LNCAP (cell line): Measurements from ENCODE around the gene TTLL11.

Experiments
- CTCF ChIP-seq: fragments of 450-650 bp; IDR thresholded peaks from 2 replicates; pipeline ENCODE4 v1.5.1; 2017; ENCODE audit warnings: mild to moderate bottlenecking

The TTLL11 gene

DNA sequence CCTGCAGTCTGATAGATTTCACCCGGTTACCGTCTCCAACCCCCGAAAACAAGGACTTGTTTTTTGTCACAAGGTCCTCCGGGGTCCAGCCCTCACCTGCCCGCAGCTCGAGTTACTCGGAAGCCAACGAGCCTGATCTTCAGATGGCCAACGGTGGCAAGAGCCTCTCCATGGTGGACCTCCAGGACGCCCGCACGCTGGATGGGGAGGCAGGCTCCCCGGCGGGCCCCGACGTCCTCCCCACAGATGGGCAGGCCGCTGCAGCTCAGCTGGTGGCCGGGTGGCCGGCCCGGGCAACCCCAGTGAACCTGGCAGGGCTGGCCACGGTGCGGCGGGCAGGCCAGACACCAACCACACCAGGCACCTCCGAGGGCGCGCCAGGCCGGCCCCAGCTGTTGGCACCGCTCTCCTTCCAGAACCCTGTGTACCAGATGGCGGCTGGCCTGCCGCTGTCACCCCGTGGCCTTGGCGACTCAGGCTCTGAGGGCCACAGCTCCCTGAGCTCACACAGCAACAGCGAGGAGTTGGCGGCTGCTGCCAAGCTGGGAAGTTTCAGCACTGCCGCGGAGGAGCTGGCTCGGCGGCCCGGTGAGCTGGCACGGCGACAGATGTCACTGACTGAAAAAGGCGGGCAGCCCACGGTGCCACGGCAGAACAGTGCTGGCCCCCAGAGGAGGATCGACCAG lies 320.4 kb downstream of the TTLL11 start:
- no peak for TF ChIP-seq CTCF
